Stimulated activated CD8-positive, alpha-beta memory T cell treated with anti-CD3 and anti-CD28 coated beads, Interleukin-15, amount 100 ng/mL, for 24 hours (primary cell): Measurements from ENCODE around the gene FAM124B.

Experiments
- DNase-seq: peaks from one replicate; pipeline ENCODE4 v3.0.0-alpha.2; 2020; ENCODE audit warnings: low read depth

The FAM124B gene

DNA sequence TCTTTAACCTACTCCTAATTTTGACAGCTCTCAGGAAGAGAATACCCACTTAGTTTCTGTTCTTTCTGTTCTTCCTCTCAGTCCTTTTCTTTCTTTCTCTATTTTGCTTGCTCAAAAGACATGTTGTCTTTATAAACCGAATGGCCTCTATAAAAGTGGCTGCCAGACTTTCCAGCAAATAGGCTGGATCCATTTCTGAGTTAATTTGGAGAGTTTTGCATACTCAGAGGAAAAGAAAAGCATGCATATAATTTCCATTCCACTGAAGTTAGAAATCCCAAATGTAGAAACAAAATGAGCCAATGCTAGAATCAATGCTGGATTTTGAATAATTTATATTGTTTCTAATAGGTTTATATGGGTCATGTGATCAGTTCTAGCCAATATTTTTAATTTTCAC, 65.9 kb downstream of the FAM124B start:
- DNase-seq: no peak

DNA sequence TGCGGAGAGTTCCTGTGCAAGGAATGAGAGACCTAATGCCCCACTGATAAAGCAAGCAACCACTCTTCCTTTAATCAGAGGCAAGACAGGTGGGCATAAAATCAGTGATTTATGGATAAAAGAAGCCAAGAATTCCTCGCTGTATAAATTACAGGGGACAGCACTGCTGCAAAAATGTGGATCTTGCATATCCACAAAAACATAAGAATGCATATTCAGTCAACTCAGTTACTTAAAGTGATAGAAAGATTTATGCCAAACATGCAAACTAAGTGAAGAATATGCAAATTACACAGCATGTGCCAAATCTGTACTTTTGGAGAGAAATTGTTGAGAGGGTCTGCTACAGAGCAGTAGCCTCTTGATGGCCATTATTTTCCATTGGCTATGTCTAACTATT, 67.2 kb downstream of the FAM124B start:
- DNase-seq: no peak

DNA sequence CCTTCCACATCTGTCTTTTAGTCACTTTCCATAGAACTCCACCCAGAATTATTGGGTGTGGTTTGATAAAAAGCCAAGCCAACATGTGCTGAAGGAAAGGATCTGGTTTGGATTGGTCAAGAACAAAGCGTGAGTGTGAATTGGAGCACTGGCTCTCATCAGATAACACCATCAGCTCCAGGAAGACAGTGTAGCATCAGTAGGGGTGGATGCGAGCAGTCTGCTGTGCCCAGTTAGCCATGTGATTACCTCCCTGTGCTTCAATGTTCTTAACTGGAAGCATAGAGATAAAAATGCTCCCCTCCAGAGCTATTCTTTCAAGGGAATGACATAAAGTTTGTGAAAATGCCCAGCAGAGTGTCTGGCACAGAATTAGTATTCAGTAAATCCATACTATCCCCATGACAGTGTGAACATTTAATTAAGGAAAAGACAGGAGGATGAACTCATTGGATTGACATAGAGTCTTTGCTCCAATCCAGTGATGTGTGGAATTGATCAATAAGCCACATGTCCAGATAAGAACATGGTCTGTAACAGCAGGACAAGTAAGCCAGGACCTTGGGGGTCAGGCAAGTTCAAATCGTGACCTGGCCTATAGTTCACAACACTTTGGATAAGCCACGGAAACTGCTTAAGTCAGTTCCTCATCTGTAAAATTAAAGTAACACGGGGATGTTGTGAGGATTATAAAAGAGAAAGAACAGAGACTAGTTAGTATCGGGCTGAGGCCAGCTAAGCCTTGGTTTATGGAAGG, 68.0 kb downstream of the FAM124B start:
- no peak for DNase-seq

DNA sequence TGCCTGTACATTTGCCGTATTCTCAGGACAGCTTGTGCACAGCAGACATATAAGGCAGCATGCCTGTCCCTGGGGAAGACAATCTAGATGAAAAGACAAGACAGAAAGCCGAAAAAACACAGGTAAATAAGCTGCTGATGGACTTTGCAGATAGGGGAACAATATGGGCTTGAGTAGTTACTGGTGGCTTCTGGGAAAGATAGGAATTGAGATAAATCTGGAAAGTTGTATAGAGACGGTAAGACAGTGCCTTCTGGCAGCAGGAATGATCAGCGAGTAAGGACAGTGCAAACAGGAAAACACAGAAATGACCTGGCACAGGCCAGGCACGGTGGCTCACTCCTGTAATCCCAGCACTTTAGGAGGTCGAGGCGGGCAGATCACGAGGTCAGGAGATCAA, 70.2 kb downstream of the FAM124B start:
- no peak for DNase-seq

DNA sequence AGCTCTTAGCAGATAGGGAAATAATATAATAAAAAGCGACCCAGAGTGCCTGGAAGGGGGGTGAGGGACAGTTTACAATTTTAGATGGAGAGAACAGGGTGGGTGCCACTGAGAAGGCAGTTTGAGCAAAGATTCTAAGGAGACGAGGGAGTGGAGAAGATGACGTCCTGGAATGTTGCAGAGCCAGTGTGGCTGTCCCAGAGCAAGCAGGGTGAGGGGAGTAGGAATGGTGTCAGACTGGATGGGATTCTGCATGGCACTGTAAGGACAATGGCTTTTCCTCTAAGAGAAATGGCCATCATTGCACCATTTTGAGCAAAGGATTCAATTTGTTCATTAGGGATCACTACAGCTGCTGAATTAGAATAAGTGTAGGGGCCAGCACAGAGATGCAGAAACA, 73.1 kb downstream of the FAM124B start:
- DNase-seq: no peak
